Ureter (tissue), 1 donor: ENCODE results near the gene CNDP2. TPM values are rescaled to one million over a fixed set of nuclear protein-coding genes. Genes with fewer than 3 reads are reported as not detected.

Experiments
- DNase-seq: peaks from one replicate; pipeline ENCODE4 v3.0.0-alpha.2; 2020; ENCODE audit warnings: low spot score
- total RNA-seq: library from RNA; stranded (reverse); gene quantifications from one replicate; pipeline ENCODE4 v1.2.4, GENCODE V29; 2023
- donor health status: DM: yes; HTN: yes; CAD: no.

The CNDP2 gene
- total RNA-seq, 1 donor from 2014 or later = 344 TPM

GRCh38 chr18:74570266-74570665 is 74.1 kb downstream of the CNDP2 start:
- no peak for DNase-seq

- no peak for DNase-seq
These were observed 75.9 kb downstream of the CNDP2 start for GRCh38 chr18:74571895-74572680.

DNA sequence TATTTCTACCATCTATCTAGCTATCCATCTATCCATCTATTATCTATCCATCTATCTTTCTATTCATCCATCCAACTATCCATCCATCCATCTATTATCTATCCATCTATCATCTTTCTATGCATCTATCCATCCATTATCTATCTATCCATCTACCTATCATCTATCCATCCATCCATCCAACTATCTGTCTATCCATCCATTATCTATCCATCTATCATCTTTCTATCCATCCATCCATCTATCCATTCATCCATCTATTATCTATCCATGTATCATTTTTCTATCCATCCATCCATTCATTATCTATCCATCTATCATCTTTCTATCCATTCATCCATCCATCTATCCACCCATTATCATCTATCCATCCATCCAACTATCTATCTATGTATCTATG is 76.9 kb downstream of the CNDP2 start:
- DNase-seq = no peak

Other genes starting within 250 kb of the CNDP2 start
- 397 TPM for gene CYB5A, start 204.4 kb upstream of the CNDP2 start, total RNA-seq
- not detected for gene C18orf63, start 180.5 kb upstream of the CNDP2 start, total RNA-seq
- not detected for gene DIPK1C, start 39.1 kb upstream of the CNDP2 start, total RNA-seq
- 0.31 TPM for gene CNDP1, start 38.1 kb downstream of the CNDP2 start, total RNA-seq
- gene ZNF407, start 101.5 kb downstream of the CNDP2 start, total RNA-seq = 27.2 TPM